Measurements from ENCODE around the gene KRT23. TPM values are rescaled to one million over a fixed set of nuclear protein-coding genes. Genes with fewer than 3 reads are reported as not detected.

KRT23 gene
- total and polyA plus RNA-seq, 2 of the 13 experiments (the other 11 are each of a cell fraction or from before 2014, with no cell fraction given) = 24.7 to 51.1 TPM

- TF ChIP-seq ZBTB14 (CRISPR knock-in tag; IDR thresholded peaks at IDR 0.05) (no peak), RELA (CRISPR knock-in tag; IDR thresholded peaks at IDR 0.05) (no peak), IKZF5 (CRISPR knock-in tag; IDR thresholded peaks at IDR 0.05) (peak; percentile 77), CBFB (CRISPR knock-in tag; IDR thresholded peaks at IDR 0.05) (peak; percentile 92), IRF2 (CRISPR knock-in tag; IDR thresholded peaks at IDR 0.05) (peak; percentile 51; the same call in 1 of the 2 replicates), ATRX (CRISPR knock-in tag; IDR thresholded peaks at IDR 0.05; ENCODE audit: borderline replicate concordance) (no peak), BCL3 (CRISPR knock-in tag; IDR thresholded peaks at IDR 0.05) (no peak), DBP (CRISPR knock-in tag; IDR thresholded peaks at IDR 0.05; ENCODE audit: not compliant biosample characterization) (no peak), ZKSCAN1 (IDR thresholded peaks at IDR 0.05; ENCODE audit: low read length) (no peak; the same call in 1 of the 2 replicates), ZNF784 (CRISPR knock-in tag; IDR thresholded peaks at IDR 0.05; ENCODE audit: borderline replicate concordance) (no peak), ZSCAN22 (CRISPR knock-in tag; IDR thresholded peaks at IDR 0.05) (peak; percentile 20; the same call in 1 of the 2 replicates), ZNF7 (CRISPR knock-in tag; IDR thresholded peaks at IDR 0.05) (no peak), ZBTB34 (CRISPR knock-in tag; IDR thresholded peaks at IDR 0.05) (peak; percentile 51; the same call in 1 of the 2 replicates), HOXD1 (CRISPR knock-in tag; IDR thresholded peaks at IDR 0.05) (peak; percentile 100), NFATC3 (CRISPR knock-in tag; IDR thresholded peaks at IDR 0.05) (no peak), ZNF503 (CRISPR knock-in tag; IDR thresholded peaks at IDR 0.05) (peak; percentile 90), MBNL3 (CRISPR knock-in tag; conservative IDR thresholded peaks at IDR 0.05) (no peak), ZNF816 (CRISPR knock-in tag; IDR thresholded peaks at IDR 0.05; ENCODE audit: borderline replicate concordance) (peak; percentile 60; the same call in 1 of the 2 replicates)
These were observed 20.9 kb upstream of the KRT23 start (continued) for GRCh38 chr17:40958086-40958953.
